Stimulated activated CD8-positive, alpha-beta memory T cell treated with anti-CD3 and anti-CD28 coated beads, Interleukin-7, amount 100 ng/mL, for 4 hours (primary cell): ENCODE measurements around the gene DNAH7.

Experiments used
- DNase-seq, 2 donors: peaks; one replicate each; pipeline ENCODE4 v3.0.0-alpha.2; 2020; ENCODE audit warnings: low read depth in 2 of 2

DNAH7 gene

DNA sequence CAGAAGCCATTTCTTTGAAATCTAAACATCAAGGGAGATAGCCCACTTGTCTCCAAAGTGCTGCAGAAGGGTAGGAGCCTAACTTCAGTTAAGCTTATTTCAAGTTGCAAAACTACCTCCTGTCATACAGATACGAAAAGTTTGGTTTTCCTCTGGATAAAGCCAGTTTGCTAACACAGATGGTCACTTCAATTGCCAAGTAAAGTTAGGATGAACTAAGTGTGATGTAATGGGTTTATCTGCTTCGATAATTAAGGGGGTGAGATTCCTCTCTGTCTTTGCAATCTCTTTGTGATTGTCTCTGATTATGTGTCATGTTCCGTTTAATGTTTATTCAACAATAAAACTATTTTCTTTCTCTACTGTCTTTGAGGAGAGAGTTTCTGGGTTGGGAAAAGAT lies 255.2 kb downstream of the DNAH7 start:
- no peak for DNase-seq

GRCh38 chr2:195810340-195811098 lies 258.1 kb downstream of the DNAH7 start:
- no peak for DNase-seq

DNA sequence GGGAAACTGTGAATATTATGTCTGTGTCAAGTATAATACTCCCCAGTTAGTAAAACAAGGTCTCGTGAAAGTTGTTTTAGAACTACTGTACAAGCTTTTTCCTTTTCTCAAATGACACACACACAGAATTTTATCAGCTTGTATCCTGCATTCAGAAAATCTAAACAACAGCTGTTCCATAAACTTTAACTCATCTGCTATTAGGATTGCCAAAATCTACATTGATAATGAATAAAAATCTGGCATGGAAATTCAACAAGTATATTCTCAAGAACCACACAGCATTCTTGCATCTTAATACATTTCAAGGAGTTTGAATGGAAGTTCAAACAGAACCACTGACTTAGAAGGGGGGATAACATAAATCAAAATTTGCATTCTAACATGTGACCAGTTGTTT lies 260.4 kb downstream of the DNAH7 start:
- DNase-seq, result no peak

DNA sequence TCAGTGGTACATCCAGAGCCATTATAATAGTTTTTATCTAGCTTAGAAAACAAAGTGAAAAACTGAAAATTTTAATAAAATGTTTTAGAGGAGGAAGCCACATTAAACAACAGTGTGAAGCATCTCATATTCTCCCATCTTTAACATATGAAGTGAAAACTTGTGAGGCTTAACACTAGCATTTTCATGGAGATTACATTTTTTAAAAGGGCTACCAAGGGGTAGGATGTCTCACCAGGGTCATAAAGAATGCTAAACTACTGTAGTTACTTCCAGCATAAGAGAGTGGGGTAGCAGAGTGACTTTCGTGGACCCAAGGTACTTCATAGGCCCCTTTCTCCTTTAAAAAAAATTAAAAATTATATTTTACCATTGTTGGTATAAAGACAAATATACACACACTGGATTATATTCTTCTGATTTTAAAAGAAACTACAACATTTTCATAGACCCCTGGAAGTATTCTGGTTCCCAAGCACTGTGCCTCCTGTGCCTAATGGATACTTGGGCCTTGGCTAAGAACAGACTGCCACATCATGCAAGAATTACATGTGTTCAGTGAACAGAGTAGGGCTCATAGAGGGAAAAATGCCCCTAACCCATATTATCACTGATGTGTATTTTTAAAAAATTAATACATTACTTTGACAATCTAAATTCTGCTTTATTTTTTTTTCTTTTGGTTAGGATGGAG lies 263.2 kb downstream of the DNAH7 start:
- no peak for DNase-seq

- no peak for DNase-seq
These were observed 272.8 kb downstream of the DNAH7 start for GRCh38 chr2:195795879-195796278.

DNA sequence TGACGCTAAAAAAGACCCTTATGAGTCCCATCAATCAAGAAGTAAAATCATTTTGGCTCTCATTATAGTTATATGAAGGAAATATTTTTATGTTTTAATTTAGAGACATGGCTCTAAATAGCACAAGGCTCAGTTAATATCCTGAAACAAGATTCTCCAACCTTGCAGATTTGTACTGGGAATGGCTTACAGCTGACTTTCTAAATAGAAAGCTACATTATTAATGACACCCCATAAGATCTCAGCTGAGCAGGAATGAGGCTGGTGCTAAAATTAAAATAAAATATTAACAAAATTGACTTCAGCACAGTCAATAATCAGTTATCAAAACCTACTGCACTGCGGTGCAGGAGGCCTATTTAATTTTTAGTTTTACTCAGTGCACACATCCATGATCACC lies 274.8 kb downstream of the DNAH7 start:
- DNase-seq, result no peak

GRCh38 chr2:195782156-195782555 lies 286.5 kb downstream of the DNAH7 start:
- DNase-seq, result no peak

DNA sequence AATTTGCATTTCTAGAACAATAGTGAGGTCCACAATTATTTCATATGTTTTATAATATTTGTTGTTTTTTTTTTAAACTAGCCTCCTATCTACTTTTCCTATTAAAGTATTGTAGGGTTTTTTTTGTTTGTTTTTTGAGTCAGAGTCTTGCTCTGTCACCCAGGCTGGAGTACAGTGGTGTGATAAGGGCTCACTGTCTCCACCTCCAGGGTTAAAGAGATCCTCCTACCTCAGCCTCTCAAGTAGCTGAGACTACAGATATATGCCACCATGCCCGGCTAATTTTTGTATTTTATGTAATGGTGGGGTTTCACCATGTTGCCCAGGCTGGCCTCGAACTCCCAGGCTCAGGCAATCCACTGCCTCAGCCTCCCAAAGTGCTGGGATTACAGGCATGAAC lies 289.1 kb downstream of the DNAH7 start:
- DNase-seq, result no peak

DNA sequence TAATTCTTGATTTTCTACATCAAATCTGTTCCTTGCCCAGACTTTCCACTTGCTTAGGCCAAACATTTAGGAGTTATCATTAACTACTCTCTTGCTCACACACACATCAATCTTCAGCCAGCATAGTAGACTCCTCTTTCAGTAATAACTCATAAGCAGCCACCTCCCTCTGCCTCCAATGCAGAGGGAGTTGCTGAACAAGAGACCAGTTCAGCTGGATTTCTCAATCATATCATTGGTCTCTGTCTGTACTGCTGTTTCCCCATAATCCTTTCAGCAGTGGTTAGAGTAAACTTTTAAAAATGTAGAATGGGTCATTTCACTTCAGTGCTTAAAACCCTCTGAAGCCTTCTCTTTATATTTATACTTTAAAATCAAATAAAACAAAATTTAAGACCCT lies 298.7 kb downstream of the DNAH7 start:
- no peak for DNase-seq

- no peak for DNase-seq
These were observed 300.2 kb downstream of the DNAH7 start for GRCh38 chr2:195768431-195768830.

DNA sequence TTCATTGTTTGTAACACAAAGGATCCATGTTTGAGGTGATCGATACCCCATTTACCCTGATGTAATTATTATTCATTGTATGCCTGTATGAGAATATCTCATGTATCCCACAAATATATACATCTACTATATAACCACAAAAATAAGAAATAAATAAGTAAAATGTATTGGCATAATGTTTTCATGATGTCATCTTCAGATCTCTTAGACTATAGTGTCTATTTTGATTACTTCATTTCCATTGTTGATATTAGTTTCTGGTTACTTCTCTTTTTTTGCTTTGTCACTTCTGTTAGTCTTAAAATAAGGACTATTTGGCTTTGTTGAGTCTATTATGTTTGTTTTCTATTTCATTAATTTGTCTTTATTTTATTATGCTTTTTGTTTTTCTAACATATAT lies 301.9 kb downstream of the DNAH7 start:
- DNase-seq, result no peak

GRCh38 chr2:195763866-195764265 lies 304.8 kb downstream of the DNAH7 start:
- no peak for DNase-seq

DNA sequence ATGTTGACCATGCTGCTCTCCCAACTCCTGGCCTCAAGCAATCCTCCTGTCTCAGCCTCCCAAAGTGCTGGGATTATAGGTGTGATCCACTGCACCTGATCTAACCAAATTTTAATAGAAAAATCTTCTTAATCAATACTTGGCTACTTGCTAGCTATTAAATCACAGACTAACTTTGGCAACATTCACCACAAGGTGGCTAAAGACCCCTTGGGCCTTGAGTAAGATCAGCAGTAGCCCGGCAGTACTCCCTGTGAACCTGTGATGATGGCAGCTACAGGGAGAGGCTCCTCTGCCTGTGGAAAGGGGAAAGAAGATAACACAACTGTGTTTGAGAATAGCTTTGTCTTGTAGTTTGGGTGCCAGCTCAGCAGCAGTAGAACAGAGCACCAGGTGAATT lies 308.8 kb downstream of the DNAH7 start:
- no peak for DNase-seq

- DNase-seq, result no peak
These were observed 309.8 kb downstream of the DNAH7 start for GRCh38 chr2:195758846-195759245.

DNA sequence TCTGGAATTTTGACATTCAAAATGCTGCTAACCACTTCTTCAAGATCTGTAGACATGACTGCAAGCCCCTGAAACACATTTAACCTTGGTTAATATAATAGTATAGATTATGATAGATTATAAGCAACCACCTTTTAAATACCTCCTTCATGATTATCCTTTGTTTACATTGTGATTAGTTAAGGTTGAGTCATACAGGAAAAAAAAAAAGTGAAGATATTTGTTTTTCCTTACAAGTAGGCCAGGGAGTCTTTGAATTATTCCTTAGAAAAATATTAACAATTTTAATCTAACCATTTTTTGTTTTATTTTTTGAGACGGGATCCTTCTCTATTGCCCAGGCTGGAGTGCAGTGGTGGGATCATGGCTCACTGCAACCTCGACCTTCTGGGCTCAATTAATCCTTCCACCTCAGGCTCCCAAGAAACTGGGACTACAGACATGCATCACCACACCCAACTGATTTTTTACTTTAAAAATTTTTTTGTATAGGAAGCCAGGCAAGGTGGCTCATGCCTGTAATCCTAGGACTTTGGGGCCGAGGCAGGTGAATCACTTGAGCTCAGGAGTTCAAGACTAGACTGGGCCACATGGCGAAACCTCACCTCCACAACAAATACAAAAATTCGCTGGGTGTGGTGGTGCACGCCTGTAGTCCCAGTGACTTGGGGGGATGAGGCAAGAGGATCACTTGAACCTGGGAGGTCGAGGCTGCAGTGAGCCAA lies 312.3 kb downstream of the DNAH7 start:
- DNase-seq, result no peak

GRCh38 chr2:195741191-195741590 lies 327.4 kb downstream of the DNAH7 start:
- no peak for DNase-seq

DNA sequence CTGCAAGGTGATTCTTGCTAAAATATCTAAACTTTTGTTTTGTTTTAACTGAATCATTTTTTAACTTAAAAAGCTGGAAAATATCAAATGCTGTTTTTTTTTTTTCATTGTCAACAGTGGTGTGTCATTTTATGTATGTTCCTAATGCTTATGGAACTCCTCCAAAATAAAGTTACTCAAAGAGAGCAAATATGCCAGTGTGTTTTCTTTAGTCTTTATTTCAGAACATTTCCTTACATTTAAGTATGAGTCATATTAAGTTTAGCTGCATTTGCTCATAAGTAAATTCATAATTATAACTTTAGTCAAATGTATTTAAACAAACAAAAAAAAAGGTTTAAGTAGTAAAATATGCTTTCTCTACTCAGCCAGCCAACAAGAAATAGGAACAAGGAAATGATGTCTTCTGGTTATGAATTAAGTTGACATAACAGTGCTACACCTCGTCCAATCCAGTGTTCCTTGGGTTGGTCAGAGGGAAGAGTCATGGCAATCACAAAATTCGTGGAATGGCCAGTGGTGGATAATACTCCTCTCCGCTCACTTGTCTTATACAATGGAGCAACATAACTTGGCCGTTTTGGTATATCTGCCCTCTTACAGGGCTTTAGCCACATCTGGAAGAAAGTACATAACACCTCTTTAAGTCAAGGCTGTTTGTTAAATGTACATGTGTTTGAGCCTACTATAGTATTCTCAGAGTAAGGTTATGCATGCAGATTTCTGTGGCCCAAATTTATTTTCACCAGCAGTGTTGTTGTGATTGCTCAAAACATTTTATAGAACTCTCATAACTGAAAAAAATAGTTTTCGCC lies 330.9 kb downstream of the DNAH7 start:
- no peak for DNase-seq

DNA sequence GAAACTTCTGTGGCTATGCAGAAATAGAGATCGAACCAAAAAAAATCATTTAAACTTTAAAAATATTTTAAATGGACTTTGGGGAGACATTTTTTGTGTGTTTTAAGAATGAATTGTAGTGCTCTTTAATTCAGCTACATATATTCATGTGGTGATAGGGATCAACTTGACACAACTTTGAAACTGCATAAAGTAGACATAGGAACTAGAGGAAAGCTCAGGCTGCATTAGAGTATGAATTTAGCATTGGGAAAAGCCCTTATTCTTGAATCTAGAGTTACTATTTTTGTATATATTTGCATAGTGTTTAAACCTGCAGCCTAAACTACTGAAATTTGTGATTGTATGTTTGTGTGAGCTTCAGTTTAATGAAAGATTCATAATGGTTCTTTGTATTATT lies 333.3 kb downstream of the DNAH7 start:
- DNase-seq, result no peak

DNA sequence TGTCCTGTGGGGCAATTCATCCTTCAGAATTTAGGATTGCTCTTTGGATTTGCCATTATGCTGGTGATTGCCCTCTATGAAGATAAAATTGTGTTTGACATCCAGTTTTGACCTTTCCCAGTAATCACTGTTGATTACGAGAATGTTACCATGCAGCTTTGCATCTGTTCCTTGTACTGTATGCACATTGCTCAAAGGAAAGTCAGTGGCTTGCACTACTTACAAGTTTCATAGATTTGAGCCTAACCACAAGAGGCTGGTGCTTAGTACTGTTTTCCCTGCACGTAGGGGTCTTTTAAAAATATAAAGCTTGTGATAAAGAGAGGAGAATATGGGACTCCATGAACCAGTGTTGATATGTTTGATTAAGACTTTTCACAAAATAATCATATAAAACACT lies 333.7 kb downstream of the DNAH7 start:
- DNase-seq, result no peak

DNA sequence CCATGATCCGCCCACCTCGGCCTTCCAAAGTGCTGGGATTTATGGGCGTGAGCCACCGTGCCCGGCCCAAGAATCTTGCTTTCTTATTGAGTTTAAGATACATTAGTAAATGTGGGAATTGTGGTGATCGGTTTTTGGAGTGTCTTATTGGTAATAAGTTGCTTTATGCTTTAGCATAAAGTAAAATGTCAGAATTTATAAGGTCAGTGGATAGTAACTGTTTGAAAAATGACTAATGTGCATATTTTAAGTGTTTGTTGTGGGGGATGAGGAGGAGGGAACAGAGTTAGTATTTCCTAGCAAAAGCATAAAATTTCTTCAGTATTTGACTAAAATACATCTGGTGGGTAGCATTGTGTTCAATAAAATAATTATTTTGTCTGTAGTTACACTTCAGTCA lies 334.2 kb downstream of the DNAH7 start:
- no peak for DNase-seq

- no peak for DNase-seq
These were observed 334.8 kb downstream of the DNAH7 start for GRCh38 chr2:195733831-195734230.

GRCh38 chr2:195732574-195732973 lies 336.1 kb downstream of the DNAH7 start:
- DNase-seq, result no peak
